Inflammatory macrophage treated with lipopolysaccharide for 4 hours (primary cell): ENCODE results near the gene MAPK4.
"Not testable (repeated sequence)": the region's sequence is repeated elsewhere in the genome, so short reads cannot be mapped to it uniquely, and the experiment has no call there.

Experiments used
- DNase-seq: peaks from one replicate; pipeline ENCODE4 v3.0.0-alpha.2; 2020

Gene MAPK4

GRCh38 chr18:50578030-50578429 is 18.1 kb downstream of the MAPK4 start:
- no peak for DNase-seq

GRCh38 chr18:50578651-50579050 is 18.8 kb downstream of the MAPK4 start:
- no peak for DNase-seq

GRCh38 chr18:50579061-50579774 is 19.3 kb downstream of the MAPK4 start:
- DNase-seq, result no peak

- DNase-seq, result no peak
Observed at GRCh38 chr18:50581517-50581916, 21.6 kb downstream of the MAPK4 start.

- DNase-seq, result no peak
Observed at GRCh38 chr18:50582500-50582899, 22.6 kb downstream of the MAPK4 start.

GRCh38 chr18:50586710-50587109 is 26.8 kb downstream of the MAPK4 start:
- DNase-seq, result no peak

- DNase-seq, result no peak
Observed at GRCh38 chr18:50590593-50590992, 30.7 kb downstream of the MAPK4 start.

- DNase-seq, result no peak
Observed at GRCh38 chr18:50594012-50594411, 34.1 kb downstream of the MAPK4 start.

GRCh38 chr18:50594942-50595341 is 35.1 kb downstream of the MAPK4 start:
- no peak for DNase-seq

- DNase-seq, result no peak
Observed at GRCh38 chr18:50602466-50602865, 42.6 kb downstream of the MAPK4 start.

- no peak for DNase-seq
Observed at GRCh38 chr18:50606609-50607008, 46.7 kb downstream of the MAPK4 start.

GRCh38 chr18:50607378-50607926 is 47.6 kb downstream of the MAPK4 start:
- DNase-seq, result no peak

- DNase-seq, result not testable (repeated sequence)
Observed at GRCh38 chr18:50609171-50609570, 49.3 kb downstream of the MAPK4 start.

- DNase-seq, result no peak
Observed at GRCh38 chr18:50610349-50610748, 50.5 kb downstream of the MAPK4 start.

- no peak for DNase-seq
Observed at GRCh38 chr18:50611529-50611941, 51.6 kb downstream of the MAPK4 start.

GRCh38 chr18:50614838-50615237 is 55.0 kb downstream of the MAPK4 start:
- no peak for DNase-seq

- no peak for DNase-seq
Observed at GRCh38 chr18:50616484-50617048, 56.7 kb downstream of the MAPK4 start.

GRCh38 chr18:50619861-50620275 is 60.0 kb downstream of the MAPK4 start:
- DNase-seq, result no peak

- DNase-seq, result no peak
Observed at GRCh38 chr18:50620319-50620718, 60.4 kb downstream of the MAPK4 start.

GRCh38 chr18:50621366-50621765 is 61.5 kb downstream of the MAPK4 start:
- DNase-seq, result no peak

- DNase-seq, result no peak
Observed at GRCh38 chr18:50622320-50622719, 62.4 kb downstream of the MAPK4 start.

- no peak for DNase-seq
Observed at GRCh38 chr18:50622865-50623393, 63.0 kb downstream of the MAPK4 start.

GRCh38 chr18:50623694-50624352 is 63.9 kb downstream of the MAPK4 start:
- no peak for DNase-seq

GRCh38 chr18:50624981-50625380 is 65.1 kb downstream of the MAPK4 start:
- DNase-seq, result no peak
